HG03378 (cell line): Measurements from ENCODE around the gene PRKCB.
"Not testable (repeated sequence)": the region's sequence is repeated elsewhere in the genome, so short reads cannot be mapped to it uniquely, and the experiment has no call there.

Source experiments
- ATAC-seq: cut with Tn5 transposase; IDR thresholded peaks from one replicate; pipeline ENCODE4 v1.9.1; 2021; ENCODE audit warnings: mild to moderate bottlenecking, moderate library complexity; ENCODE audit not compliant: unreplicated experiment

PRKCB gene

GRCh38 chr16:24074574-24074973 is 238.8 kb downstream of the PRKCB start:
- no peak for ATAC-seq

DNA sequence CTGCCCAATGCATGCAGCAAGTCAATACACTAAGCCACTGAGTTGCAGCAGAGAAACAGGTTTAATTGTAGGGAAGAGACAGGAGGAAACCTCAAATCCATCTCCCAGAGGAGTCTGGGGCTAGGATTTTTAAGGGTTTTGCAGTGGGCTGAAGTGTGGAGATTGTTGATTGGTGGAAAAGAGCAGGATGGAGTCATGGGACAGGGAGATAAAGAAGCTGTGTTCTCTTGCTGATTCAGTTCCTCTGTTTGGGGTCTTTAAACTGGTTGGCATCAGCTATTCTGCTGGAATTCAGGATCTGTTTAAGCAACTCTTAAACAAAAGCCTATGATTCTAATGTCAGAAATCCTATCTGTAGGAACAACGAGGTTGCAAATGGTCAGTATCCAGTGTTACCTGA is 239.5 kb downstream of the PRKCB start:
- ATAC-seq, result no peak

DNA sequence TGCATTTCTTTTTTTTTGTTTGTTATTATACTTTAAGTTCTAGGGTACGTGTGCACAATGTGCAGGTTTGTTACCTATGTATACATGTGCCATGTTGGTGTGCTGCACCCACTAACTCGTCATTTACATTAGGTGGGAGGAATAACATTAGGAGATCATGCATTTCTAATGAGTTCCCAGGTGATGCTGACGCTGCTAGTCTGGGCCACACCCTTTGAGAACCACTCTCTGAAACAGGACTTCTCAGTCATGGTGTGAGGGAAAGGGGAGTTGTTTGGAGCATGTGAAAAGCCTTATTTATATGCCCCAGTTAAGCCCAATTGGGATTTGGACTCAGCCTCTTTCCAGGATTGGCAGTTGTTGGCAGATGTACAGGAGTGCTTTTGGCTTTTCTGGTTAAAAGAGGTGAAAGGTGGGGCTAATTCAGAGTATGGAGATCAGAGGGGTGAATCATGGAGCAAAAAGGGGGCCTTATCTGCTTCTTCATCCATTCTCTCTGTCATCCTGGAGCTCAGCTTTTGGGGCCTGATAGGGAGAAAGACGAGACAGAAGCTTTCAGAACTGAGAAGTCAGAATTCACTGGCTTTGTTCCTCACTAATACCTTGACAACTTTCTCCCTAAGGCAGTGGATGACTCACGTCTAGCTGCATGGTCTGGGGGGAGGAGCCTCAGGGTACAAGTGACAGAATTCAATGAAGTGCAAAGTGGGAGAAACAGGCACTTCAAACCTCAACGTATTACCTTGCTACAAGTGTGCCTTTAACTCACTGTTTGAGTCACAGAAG is 240.3 kb downstream of the PRKCB start:
- ATAC-seq, result peak; percentile 52

- ATAC-seq, result no peak
Measured at GRCh38 chr16:24077292-24077691, 241.5 kb downstream of the PRKCB start.

DNA sequence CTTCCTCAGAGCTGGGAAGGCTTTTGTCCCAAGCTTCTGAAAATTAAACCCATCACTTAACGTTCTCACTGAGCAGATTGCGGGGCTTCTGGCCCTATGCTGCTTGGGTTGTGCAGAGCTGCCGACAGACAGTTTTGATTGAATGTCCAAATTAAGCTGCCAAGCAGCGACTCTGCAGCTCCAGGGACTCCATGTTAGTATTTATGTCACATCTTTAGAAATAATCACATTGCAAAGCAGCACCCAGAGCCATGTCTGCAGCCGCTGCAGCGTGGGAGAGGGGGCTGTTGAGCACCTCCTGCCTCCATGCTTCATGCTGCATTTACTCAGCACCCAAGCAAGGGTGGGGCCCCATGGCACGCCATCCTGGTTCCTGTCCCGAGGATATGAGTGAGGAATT is 242.2 kb downstream of the PRKCB start:
- no peak for ATAC-seq

- ATAC-seq, result no peak
Measured at GRCh38 chr16:24085666-24086065, 249.9 kb downstream of the PRKCB start.

- ATAC-seq, result no peak
Measured at GRCh38 chr16:24087891-24088410, 252.2 kb downstream of the PRKCB start.

DNA sequence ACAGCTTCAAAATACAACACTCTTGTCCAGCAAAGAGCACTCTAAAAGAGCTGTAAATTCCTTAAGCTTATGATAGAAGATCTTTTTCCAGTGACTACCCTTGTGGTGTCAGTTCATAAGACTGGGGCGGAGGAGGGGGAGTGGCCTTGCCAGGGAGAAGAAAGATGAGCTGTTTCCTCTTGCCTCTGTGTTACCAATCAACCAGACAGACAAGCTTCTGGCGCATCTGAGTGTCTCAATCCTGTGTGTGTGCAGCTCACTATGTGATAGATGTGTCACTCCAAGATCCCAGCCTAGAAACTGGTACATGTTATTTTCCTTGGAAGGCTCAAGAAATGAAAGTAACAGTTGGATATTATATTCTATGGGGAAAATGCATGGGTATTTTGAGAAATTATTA is 253.0 kb downstream of the PRKCB start:
- ATAC-seq, result no peak

DNA sequence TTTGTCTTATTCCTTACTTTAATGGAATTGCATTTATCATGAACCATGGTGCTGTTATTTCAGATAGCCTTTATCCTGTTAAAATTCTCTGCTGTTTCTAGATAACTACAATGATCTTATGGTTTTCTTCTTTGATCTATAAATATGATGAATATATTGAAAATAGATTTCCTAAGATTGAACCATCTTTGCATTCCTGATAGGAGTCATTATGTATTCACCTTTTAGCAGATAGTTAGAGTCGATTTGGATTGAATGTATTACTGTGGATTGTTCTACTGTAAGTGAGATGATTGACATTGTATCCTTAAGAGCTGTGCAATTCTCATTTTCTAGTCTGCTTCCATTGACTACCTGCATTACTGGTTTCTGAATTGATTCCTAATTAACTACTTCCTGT is 255.3 kb downstream of the PRKCB start:
- no peak for ATAC-seq

- ATAC-seq, result no peak
Measured at GRCh38 chr16:24093049-24093448, 257.3 kb downstream of the PRKCB start.

DNA sequence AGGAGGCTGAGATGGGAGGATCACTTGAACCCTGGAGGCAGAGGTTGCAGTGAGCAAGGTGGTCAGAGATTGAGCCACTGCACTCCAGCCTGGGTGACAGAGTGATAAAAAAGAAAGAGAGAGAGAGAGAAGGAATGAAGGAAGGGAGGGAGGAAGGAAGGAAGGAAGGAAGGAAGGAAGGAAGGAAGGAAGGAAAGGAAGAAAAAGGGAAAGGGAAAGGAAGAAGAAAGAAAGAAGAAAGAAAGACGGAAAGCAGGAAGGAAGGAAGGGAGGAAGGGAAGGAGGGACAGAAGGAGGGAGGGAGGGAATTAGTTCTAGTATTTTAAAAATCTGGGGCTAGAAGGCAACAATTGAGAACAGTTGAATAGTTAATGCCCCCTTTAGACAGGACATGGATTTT is 258.9 kb downstream of the PRKCB start:
- ATAC-seq, result no peak

- ATAC-seq, result no peak
Measured at GRCh38 chr16:24098896-24099295, 263.1 kb downstream of the PRKCB start.

DNA sequence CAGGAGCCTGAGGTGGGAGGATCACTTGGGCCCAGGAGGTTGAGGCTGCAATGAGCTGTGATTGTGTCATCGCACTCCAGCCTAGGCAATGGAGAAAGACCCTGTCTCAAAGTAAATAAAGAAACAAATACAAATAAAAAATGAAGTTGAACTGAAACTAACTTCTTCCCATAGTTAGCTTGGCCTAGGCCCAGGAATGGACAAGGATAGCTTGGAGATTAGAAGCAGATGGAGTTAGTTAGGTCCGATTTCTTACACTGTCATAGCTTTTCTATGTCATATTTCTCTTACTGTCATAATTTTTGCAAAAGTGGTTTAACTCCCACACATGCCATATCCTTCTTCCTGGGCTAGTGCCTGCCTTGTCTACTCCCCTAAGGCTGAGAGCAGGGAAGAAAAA is 265.6 kb downstream of the PRKCB start:
- no peak for ATAC-seq

DNA sequence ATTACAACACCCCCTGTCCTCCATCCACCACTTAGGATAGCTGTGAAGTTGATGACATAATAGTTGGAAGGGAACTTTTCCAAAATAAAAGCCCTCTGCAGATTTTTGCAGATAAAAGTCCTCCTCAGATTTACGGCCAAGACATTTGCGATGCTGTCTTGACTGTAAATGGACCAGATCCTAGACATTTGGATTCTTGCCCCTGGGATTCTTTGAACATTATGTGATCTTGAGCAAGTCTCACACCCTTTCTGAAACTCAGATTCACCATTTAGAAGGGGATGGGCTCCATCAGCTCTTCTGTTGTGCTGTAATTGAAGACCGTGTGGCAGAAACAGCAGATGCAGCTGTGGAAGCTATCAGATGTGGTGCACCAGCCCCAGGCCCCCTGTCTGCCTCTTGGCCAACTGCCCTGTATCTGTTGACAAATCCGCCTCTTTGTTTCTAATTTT is 266.5 kb downstream of the PRKCB start:
- ATAC-seq, result no peak

DNA sequence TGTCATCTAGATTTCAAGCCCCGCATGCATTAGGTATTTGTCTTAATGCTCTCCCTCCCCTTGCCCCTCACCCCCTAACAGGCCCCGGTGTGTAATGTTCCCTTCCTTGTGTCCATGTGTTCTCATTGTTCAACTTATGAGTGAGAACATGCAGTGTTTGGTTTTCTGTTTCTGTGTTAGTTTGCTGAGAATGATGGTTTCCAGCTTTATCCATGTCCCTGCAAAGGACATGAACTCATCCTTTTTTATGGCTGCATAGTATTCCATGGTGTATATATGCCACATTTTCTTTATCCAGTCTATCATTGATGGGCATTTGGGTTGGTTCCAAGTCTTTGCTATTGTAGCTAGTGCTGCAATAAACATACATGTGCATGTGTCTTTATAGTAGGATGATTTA is 269.7 kb downstream of the PRKCB start:
- not testable (repeated sequence) for ATAC-seq

DNA sequence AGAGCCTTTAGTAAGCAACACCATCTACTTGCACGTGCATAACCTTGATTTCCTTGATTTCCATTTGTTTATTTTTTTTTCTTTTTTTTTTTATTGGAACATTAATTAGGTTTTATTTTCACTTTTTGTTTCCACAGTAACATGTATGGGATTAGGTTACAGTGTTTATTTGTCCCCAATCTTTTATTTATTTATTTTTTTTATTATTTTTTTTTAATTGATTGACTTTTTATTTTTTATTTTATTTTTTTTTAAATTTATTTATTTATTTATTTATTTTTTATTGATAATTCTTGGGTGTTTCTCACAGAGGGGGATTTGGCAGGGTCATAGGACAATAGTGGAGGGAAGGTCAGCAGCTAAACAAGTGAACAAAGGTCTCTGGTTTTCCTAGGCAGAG is 272.3 kb downstream of the PRKCB start:
- ATAC-seq, result not testable (repeated sequence)

GRCh38 chr16:24111724-24112302 is 276.0 kb downstream of the PRKCB start:
- no peak for ATAC-seq

- ATAC-seq, result no peak
Measured at GRCh38 chr16:24113115-24113745, 277.4 kb downstream of the PRKCB start.

- ATAC-seq, result no peak
Measured at GRCh38 chr16:24114876-24115275, 279.1 kb downstream of the PRKCB start.

GRCh38 chr16:24116046-24116776 is 280.4 kb downstream of the PRKCB start:
- no peak for ATAC-seq

GRCh38 chr16:24116989-24117388 is 281.2 kb downstream of the PRKCB start:
- ATAC-seq, result no peak
